Tibial nerve (tissue), 4 donors: ENCODE results near the gene NACC1. TPM values are rescaled to one million over a fixed set of nuclear protein-coding genes. Genes with fewer than 3 reads are reported as not detected.

Experiments used
- DNase-seq, 2 donors: peaks; one replicate each; pipeline ENCODE4 v3.0.0-alpha.2; 2019; ENCODE audit warnings: low spot score in 2 of 2
- H3K27ac ChIP-seq, 4 donors: fragments of 200-600 bp; sonication (generic) in 3 of 4; one replicate each; pipeline ENCODE4 v1.5.1; 2017 to 2019; ENCODE audit warnings: mild to moderate bottlenecking in 1 of 4
- H3K27me3 ChIP-seq, 2 donors: fragments of 200-600 bp; sonication (generic) in 1 of 2; one replicate each; pipeline versions ENCODE4 v1.5.1 to v1.6.0; 2017 to 2019
- H3K36me3 ChIP-seq, 3 donors: fragments of 200-600 bp; sonication (generic); one replicate each; pipeline ENCODE4 v1.5.1; 2018 to 2019
- H3K4me1 ChIP-seq, 4 donors: fragments of 200-600 bp; sonication (generic) in 3 of 4; one replicate each; pipeline ENCODE4 v1.5.1; 2017 to 2019
- H3K4me3 ChIP-seq, 4 donors: fragments of 200-600 bp; sonication (generic) in 3 of 4; one replicate each; pipeline ENCODE4 v1.5.1; 2017 to 2019; ENCODE audit warnings: mild to moderate bottlenecking in 1 of 4, moderate library complexity in 1 of 4
- H3K9me3 ChIP-seq, 4 donors: fragments of 200-600 bp; sonication (generic) in 3 of 4; one replicate each; pipeline ENCODE4 v1.5.1; 2017 to 2019
- CTCF ChIP-seq, 5 experiments: fragments of 200-600 bp in 3 of 5; fragments of 450-650 bp in 2 of 5; sonication (generic) in 3 of 5; IDR thresholded peaks; one replicate each; pipeline ENCODE4 v1.5.1; 2016 to 2019; ENCODE audit warnings: antibody characterized with exemption in 5 of 5, mild to moderate bottlenecking in 3 of 5, moderate library complexity in 2 of 5
- EP300 ChIP-seq, 2 donors: sonication (generic); formaldehyde crosslinking; IDR thresholded peaks; one replicate each; pipeline ENCODE4 v1.6.1; 2017; ENCODE audit warnings: antibody characterized with exemption in 2 of 2, mild to moderate bottlenecking in 1 of 2
- POLR2A ChIP-seq, 2 donors: fragments of 450-650 bp; IDR thresholded peaks; one replicate each; pipeline ENCODE4 v1.6.1; 2017; ENCODE audit warnings: antibody characterized with exemption in 2 of 2, mild to moderate bottlenecking in 2 of 2, moderate library complexity in 2 of 2
- WGBS, 2 donors: methylation state at CpG; one replicate each; pipeline ENCODE4 v1.1.5; 2018; 5-methylcytosine and 5-hydroxymethylcytosine counted together
- total RNA-seq, 4 donors: library from RNA; depleted of rRNA; stranded (reverse); fragments of >200 nt; gene quantifications; one replicate each; pipeline ENCODE4 v1.1.0, GENCODE V29; 2016

Gene NACC1
- total RNA-seq, 4 donors from 2014 or later: 15.3 to 37.1 (median 25.8) TPM

GRCh38 chr19:13132471-13133180, 14.6 kb downstream of the NACC1 start:
- Histone ChIP-seq H3K27me3 (no peaks in the 10 kb centered on the region), H3K27ac (no peak overlapping the region), H3K9me3 (no peaks in the 10 kb centered on the region), H3K36me3 (peaks cover 0 to 32% (median 5%) of the 10 kb centered on the region in 3 donors), H3K4me1 (peaks cover 0 to 5% (median 0%) of the 10 kb centered on the region in 4 donors), H3K4me3 (no peak overlapping the region)
- WGBS, 2 donors: 84% methylated on average over 8 of the region's 8 CpGs
- TF ChIP-seq CTCF (IDR thresholded peaks at IDR 0.05): no peak
- TF ChIP-seq POLR2A (IDR thresholded peaks at IDR 0.05): no peak
- no peak for TF ChIP-seq EP300 (IDR thresholded peaks at IDR 0.05)
- no peak for DNase-seq

DNA sequence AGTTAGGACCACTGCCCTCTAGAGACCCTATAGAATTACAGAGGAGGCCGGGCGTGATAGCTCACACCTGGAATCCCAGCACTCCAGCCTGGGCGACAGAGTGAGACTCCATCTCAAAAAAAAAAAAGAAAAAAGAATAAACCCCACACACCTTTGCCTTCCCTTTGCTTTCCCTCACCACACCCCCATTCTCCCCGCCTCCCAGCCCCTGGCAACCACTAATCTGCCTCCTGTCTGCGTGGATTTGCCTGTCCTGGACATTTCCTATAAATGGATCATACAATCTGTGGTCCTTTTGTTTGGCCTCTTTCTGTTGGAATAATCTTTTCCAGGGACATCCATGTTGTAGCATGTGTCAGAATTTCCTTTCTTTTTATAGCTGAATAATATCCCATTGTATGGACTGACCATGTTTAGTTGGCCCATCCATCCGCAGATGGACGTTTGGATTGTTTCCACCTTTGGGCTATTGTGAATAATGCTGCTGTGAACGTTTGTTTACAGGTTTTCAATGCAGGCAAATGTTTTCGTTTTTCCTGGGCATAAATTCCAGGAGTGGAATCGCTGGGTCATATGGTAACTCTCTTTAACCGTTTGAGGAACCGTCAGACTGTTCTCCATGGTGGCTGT, 15.3 kb downstream of the NACC1 start:
- Histone ChIP-seq H3K36me3 (peaks cover 0 to 39% (median 5%) of the 10 kb centered on the region in 3 donors), H3K27ac (no peak overlapping the region), H3K4me3 (no peak overlapping the region), H3K9me3 (no peaks in the 10 kb centered on the region), H3K27me3 (no peaks in the 10 kb centered on the region), H3K4me1 (peaks cover 0 to 4% (median 0%) of the 10 kb centered on the region in 4 donors)
- TF ChIP-seq POLR2A (IDR thresholded peaks at IDR 0.05) (no peak), EP300 (IDR thresholded peaks at IDR 0.05) (no peak), CTCF (IDR thresholded peaks at IDR 0.05) (no peak)
- WGBS, 2 donors: 56 to 64% methylated on average over 12 of the region's 12 CpGs
- DNase-seq: no peak

DNA sequence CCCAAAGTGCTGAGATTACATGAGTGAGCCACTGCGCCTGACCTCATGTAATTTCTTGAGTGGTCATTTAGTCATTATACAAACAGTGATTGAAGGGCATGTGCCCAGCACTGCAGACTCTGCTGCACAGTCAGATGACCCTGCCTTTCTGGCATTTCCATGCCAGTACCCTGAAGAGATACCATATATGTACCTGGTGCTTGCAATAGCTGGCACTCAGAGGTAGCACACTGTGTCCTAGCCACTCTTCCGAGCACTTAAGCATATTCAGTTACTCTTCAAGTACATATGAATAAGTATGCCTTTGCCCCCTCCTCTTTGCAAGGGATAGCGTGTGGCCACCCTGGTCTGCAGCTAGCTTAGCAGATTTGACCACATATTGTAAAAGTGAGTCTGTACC, 16.6 kb downstream of the NACC1 start:
- H3K27me3 ChIP-seq: no peaks in the 10 kb centered on the region
- peaks cover 0 to 52% (median 5%) of the 10 kb centered on the region in 3 donors for H3K36me3 ChIP-seq
- no peak overlapping the region for H3K27ac ChIP-seq
- 94 to 95% methylated on average over 3 of the region's 3 CpGs for WGBS, 2 donors
- no peak overlapping the region for H3K4me3 ChIP-seq
- H3K4me1 ChIP-seq: peaks cover 0 to under 1% (median 0%) of the 10 kb centered on the region in 4 donors
- TF ChIP-seq CTCF (IDR thresholded peaks at IDR 0.05): no peak
- TF ChIP-seq EP300 (IDR thresholded peaks at IDR 0.05): no peak
- no peak for TF ChIP-seq POLR2A (IDR thresholded peaks at IDR 0.05)
- DNase-seq: no peak
- no peaks in the 10 kb centered on the region for H3K9me3 ChIP-seq

GRCh38 chr19:13135068-13136062, 17.3 kb downstream of the NACC1 start:
- Histone ChIP-seq H3K27ac (no peak overlapping the region), H3K4me3 (no peak overlapping the region), H3K36me3 (peaks cover 0 to 59% (median 5%) of the 10 kb centered on the region in 3 donors), H3K4me1 (peaks cover 0 to 5% (median 0%) of the 10 kb centered on the region in 4 donors), H3K9me3 (no peaks in the 10 kb centered on the region), H3K27me3 (no peaks in the 10 kb centered on the region)
- TF ChIP-seq EP300 (IDR thresholded peaks at IDR 0.05): no peak
- TF ChIP-seq POLR2A (IDR thresholded peaks at IDR 0.05): no peak
- TF ChIP-seq CTCF (IDR thresholded peaks at IDR 0.05): no peak
- 94% methylated on average over 37 to 40 of the region's 60 CpGs for WGBS, 2 donors
- DNase-seq: no peak
